Measurements from ENCODE around the gene RXRA. TPM values are rescaled to one million over a fixed set of nuclear protein-coding genes. Genes with fewer than 3 reads are reported as not detected.

The RXRA gene
- total and polyA plus RNA-seq, 2 of the 13 experiments (the other 11 are each of a cell fraction or from before 2014, with no cell fraction given) = 18.9 to 29.2 TPM

DNA sequence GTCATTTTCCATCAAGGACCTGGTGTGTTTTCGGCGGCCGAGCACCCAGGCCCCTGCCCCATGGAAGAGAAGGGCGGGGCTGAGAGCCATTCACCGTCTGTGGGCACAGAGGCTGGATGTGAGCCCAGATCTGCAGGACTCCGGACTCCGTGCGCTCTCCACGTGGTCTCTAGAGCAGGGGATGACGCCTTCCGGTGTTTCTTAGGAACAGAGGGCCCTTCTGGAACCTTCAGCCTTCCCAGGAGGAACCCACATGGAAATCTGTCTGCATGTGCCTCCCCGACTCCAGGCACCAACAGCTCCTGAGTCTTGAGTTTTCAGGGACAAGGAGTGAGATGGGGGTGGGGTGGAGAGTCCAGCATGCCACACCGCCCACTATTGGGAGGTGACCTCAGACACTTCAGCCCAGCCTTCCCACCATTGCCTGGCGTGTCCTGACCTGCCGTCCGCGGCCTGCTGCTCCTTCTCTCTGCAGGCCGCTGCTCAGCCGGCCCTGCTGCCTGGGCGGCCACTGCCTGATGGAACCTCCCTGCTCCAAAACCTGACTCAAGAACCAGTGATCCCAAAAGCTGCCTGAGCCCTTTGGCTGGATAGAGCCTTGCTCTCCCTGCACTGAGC, 2.4 kb upstream of the RXRA start (continued):
- no peak for TF ChIP-seq ZSCAN30 (CRISPR knock-in tag; IDR thresholded peaks at IDR 0.05)
- TF ChIP-seq POGZ (CRISPR knock-in tag; IDR thresholded peaks at IDR 0.05) = no peak
- no peak for TF ChIP-seq SUZ12 (IDR thresholded peaks at IDR 0.05; ENCODE audit: low read depth, low read length)
- TF ChIP-seq, protein P1, sequence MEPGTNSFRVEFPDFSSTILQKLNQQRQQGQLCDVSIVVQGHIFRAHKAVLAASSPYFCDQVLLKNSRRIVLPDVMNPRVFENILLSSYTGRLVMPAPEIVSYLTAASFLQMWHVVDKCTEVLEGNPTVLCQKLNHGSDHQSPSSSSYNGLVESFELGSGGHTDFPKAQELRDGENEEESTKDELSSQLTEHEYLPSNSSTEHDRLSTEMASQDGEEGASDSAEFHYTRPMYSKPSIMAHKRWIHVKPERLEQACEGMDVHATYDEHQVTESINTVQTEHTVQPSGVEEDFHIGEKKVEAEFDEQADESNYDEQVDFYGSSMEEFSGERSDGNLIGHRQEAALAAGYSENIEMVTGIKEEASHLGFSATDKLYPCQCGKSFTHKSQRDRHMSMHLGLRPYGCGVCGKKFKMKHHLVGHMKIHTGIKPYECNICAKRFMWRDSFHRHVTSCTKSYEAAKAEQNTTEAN (CRISPR knock-in tag; conservative IDR thresholded peaks at IDR 0.05) = peak; percentile 80
- TF ChIP-seq ZNF747 (CRISPR knock-in tag; IDR thresholded peaks at IDR 0.05; ENCODE audit: borderline replicate concordance) = 0 out of 2 replicates have a peak, but pooled peaks have one; percentile 29
- no peak for TF ChIP-seq SP2 (CRISPR knock-in tag; IDR thresholded peaks at IDR 0.05)
- TF ChIP-seq, protein P2, sequence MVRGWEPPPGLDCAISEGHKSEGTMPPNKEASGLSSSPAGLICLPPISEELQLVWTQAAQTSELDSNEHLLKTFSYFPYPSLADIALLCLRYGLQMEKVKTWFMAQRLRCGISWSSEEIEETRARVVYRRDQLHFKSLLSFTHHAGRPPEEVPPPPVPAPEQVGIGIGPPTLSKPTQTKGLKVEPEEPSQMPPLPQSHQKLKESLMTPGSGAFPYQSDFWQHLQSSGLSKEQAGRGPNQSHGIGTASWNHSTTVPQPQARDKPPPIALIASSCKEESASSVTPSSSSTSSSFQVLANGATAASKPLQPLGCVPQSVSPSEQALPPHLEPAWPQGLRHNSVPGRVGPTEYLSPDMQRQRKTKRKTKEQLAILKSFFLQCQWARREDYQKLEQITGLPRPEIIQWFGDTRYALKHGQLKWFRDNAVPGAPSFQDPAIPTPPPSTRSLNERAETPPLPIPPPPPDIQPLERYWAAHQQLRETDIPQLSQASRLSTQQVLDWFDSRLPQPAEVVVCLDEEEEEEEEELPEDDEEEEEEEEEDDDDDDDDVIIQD (CRISPR knock-in tag; IDR thresholded peaks at IDR 0.05; ENCODE audit: low read depth) = no peak
- TF ChIP-seq, protein P3, sequence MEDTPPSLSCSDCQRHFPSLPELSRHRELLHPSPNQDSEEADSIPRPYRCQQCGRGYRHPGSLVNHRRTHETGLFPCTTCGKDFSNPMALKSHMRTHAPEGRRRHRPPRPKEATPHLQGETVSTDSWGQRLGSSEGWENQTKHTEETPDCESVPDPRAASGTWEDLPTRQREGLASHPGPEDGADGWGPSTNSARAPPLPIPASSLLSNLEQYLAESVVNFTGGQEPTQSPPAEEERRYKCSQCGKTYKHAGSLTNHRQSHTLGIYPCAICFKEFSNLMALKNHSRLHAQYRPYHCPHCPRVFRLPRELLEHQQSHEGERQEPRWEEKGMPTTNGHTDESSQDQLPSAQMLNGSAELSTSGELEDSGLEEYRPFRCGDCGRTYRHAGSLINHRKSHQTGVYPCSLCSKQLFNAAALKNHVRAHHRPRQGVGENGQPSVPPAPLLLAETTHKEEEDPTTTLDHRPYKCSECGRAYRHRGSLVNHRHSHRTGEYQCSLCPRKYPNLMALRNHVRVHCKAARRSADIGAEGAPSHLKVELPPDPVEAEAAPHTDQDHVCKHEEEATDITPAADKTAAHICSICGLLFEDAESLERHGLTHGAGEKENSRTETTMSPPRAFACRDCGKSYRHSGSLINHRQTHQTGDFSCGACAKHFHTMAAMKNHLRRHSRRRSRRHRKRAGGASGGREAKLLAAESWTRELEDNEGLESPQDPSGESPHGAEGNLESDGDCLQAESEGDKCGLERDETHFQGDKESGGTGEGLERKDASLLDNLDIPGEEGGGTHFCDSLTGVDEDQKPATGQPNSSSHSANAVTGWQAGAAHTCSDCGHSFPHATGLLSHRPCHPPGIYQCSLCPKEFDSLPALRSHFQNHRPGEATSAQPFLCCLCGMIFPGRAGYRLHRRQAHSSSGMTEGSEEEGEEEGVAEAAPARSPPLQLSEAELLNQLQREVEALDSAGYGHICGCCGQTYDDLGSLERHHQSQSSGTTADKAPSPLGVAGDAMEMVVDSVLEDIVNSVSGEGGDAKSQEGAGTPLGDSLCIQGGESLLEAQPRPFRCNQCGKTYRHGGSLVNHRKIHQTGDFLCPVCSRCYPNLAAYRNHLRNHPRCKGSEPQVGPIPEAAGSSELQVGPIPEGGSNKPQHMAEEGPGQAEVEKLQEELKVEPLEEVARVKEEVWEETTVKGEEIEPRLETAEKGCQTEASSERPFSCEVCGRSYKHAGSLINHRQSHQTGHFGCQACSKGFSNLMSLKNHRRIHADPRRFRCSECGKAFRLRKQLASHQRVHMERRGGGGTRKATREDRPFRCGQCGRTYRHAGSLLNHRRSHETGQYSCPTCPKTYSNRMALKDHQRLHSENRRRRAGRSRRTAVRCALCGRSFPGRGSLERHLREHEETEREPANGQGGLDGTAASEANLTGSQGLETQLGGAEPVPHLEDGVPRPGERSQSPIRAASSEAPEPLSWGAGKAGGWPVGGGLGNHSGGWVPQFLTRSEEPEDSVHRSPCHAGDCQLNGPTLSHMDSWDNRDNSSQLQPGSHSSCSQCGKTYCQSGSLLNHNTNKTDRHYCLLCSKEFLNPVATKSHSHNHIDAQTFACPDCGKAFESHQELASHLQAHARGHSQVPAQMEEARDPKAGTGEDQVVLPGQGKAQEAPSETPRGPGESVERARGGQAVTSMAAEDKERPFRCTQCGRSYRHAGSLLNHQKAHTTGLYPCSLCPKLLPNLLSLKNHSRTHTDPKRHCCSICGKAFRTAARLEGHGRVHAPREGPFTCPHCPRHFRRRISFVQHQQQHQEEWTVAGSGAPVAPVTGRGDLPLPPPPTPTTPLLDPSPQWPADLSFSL (CRISPR knock-in tag; IDR thresholded peaks at IDR 0.05) = no peak
- no peak for TF ChIP-seq FOXP1 (IDR thresholded peaks at IDR 0.05)
- TF ChIP-seq FOXP1 (CRISPR knock-in tag; IDR thresholded peaks at IDR 0.05) = no peak
- TF ChIP-seq, protein P4, sequence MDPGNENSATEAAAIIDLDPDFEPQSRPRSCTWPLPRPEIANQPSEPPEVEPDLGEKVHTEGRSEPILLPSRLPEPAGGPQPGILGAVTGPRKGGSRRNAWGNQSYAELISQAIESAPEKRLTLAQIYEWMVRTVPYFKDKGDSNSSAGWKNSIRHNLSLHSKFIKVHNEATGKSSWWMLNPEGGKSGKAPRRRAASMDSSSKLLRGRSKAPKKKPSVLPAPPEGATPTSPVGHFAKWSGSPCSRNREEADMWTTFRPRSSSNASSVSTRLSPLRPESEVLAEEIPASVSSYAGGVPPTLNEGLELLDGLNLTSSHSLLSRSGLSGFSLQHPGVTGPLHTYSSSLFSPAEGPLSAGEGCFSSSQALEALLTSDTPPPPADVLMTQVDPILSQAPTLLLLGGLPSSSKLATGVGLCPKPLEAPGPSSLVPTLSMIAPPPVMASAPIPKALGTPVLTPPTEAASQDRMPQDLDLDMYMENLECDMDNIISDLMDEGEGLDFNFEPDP (CRISPR knock-in tag; conservative IDR thresholded peaks at IDR 0.05) = 0 out of 2 replicates have a peak, but pooled peaks have one; percentile 92
- no peak; the same call in 1 of the 2 replicates for TF ChIP-seq ZNF296 (CRISPR knock-in tag; conservative IDR thresholded peaks at IDR 0.05)
- no peak for TF ChIP-seq POLR2G (IDR thresholded peaks at IDR 0.05; ENCODE audit: low read depth, low read length)
- TF ChIP-seq SMARCC2 (IDR thresholded peaks at IDR 0.05) = no peak
- peak; percentile 55; the same call in 1 of the 2 replicates for TF ChIP-seq ZSCAN31 (CRISPR knock-in tag; IDR thresholded peaks at IDR 0.05; ENCODE audit: low read depth)
- TF ChIP-seq SYNCRIP (IDR thresholded peaks at IDR 0.05; ENCODE audit: insufficient read depth, low read depth, low read length) = no peak
- TF ChIP-seq, protein P5, sequence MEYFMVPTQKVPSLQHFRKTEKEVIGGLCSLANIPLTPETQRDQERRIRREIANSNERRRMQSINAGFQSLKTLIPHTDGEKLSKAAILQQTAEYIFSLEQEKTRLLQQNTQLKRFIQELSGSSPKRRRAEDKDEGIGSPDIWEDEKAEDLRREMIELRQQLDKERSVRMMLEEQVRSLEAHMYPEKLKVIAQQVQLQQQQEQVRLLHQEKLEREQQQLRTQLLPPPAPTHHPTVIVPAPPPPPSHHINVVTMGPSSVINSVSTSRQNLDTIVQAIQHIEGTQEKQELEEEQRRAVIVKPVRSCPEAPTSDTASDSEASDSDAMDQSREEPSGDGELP (IDR thresholded peaks at IDR 0.05; ENCODE audit: borderline replicate concordance, low read depth) = no peak
- peak; percentile 86 for TF ChIP-seq ZNF792 (CRISPR knock-in tag; IDR thresholded peaks at IDR 0.05)
